ENCODE results near the gene ALOX15.
"Not testable (repeated sequence)": the region's sequence is repeated elsewhere in the genome, so short reads cannot be mapped to it uniquely, and the experiment has no call there.

Gene ALOX15

DNA sequence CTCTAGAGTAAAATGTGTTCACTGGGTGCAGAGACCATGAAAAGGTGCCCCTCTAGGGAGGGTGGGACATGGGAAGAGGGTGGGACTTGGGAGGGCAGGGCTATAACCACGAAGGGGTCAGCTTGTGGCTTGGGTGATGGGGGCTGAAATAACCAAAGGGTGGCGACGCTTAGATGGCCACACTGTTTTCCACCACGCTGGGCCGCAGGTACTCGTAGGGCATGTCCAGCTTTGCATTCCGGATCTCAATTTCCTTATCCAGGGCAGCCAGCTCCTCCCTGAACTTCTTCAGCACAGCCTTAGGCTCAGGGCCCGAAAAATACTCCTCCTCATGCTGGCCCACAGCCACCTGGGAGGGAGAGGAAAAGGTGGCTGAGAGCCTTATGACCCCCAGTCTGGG, 10.0 kb downstream of the ALOX15 start:
- Histone ChIP-seq H3K36me3 (replicated peaks in 1 of 2; ENCODE audit: control insufficient read depth in 2 of 2, insufficient read depth in 2 of 2, low read length in 2 of 2) (no peaks in the 10 kb centered on the region), H3K79me1 (ENCODE audit: low read depth, low read length) (no peaks in the 10 kb centered on the region), H3K27me3 (ENCODE audit: control insufficient read depth in 3 of 3, insufficient read depth in 3 of 3, low read depth in 1 of 3, low read length in 3 of 3) (peaks cover 0 to 25% (median 10%) of the 10 kb centered on the region in 3 experiments), H2AK5ac (ENCODE audit: low read depth, low read length) (no peak overlapping the region), H4K91ac (ENCODE audit: low read depth, low read length, poor library complexity) (no peak overlapping the region), H2BK120ac (ENCODE audit: low read depth, low read length) (no peak overlapping the region), H3K14ac (ENCODE audit: low read length) (no peak overlapping the region), H3K4me3 (ENCODE audit: low read length in 2 of 2) (no peak overlapping the region), H3K27ac (replicated peaks; ENCODE audit: low read length) (no peak overlapping the region), H3K18ac (ENCODE audit: low read length) (no peak overlapping the region), H3K4me1 (ENCODE audit: control insufficient read depth in 2 of 2, insufficient read depth in 1 of 2, low read depth in 1 of 2, low read length in 2 of 2) (peaks cover 0 to 4% of the 10 kb centered on the region in 2 donors), H2AFZ (ENCODE audit: low read length) (no peak overlapping the region), H3K4me2 (ENCODE audit: insufficient read depth, low read length, poor library complexity, severe bottlenecking) (no peak overlapping the region), H4K8ac (ENCODE audit: low read depth, low read length) (no peak overlapping the region), H2BK15ac (ENCODE audit: low read length) (peak overlapping the region; percentile 20), H3K9ac (ENCODE audit: low read depth, low read length, poor library complexity) (no peak overlapping the region), H3K4ac (ENCODE audit: low read length) (no peak overlapping the region), H2BK12ac (ENCODE audit: low read length) (no peak overlapping the region), H2BK5ac (ENCODE audit: low read length) (no peak overlapping the region), H3K9me3 (replicated peaks in 1 of 2; ENCODE audit: control insufficient read depth in 2 of 2, insufficient read depth in 1 of 2, low read depth in 1 of 2, low read length in 2 of 2) (no peaks in the 10 kb centered on the region), H3K23ac (ENCODE audit: low read depth, low read length, poor library complexity) (no peak overlapping the region)
- DNase-seq (ENCODE audit: low spot score) = no peak
- WGBS, 2 donors (ENCODE audit: extremely low coverage in 2 of 2, insufficient read length in 2 of 2, insufficient replicate concordance in 1 of 2) = no CpG with 5 or more reads among the region's 8 CpGs

- H3K9me3 ChIP-seq (replicated peaks in 1 of 2; ENCODE audit: control insufficient read depth in 2 of 2, insufficient read depth in 1 of 2, low read depth in 1 of 2, low read length in 2 of 2) = no peaks in the 10 kb centered on the region
Measured at GRCh38 chr17:4626734-4627256, 14.7 kb downstream of the ALOX15 start.

DNA sequence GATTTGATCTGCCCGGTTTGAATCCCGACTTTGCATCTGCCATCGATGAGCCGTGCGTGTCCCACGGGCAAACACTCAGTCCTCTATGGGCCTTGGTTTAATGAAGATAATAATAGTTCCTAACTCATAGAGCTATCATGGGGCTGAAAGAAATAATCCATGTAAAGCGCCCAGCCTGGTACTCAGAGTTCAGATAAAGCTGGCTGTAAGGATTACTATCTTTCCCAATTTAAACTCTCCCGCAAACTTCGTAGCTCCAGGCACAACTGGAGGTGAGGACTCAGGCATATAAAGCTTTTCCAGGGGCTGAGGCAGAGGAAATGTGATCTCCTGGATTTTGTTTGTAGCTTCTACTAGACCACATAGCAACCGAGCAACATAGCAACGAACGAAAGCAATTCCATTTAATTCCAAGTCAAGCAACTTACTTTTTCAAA, 16.3 kb downstream of the ALOX15 start:
- Histone ChIP-seq H3K23ac (ENCODE audit: low read depth, low read length, poor library complexity) (no peak overlapping the region), H3K9ac (ENCODE audit: low read depth, low read length, poor library complexity) (no peak overlapping the region), H2BK120ac (ENCODE audit: low read depth, low read length) (no peak overlapping the region), H2BK12ac (ENCODE audit: low read length) (no peak overlapping the region), H3K4me1 (ENCODE audit: control insufficient read depth in 2 of 2, insufficient read depth in 1 of 2, low read depth in 1 of 2, low read length in 2 of 2) (peaks cover 1 to 3% of the 10 kb centered on the region in 2 donors), H3K36me3 (replicated peaks in 1 of 2; ENCODE audit: control insufficient read depth in 2 of 2, insufficient read depth in 2 of 2, low read length in 2 of 2) (no peaks in the 10 kb centered on the region), H2AFZ (ENCODE audit: low read length) (no peak overlapping the region), H3K27ac (replicated peaks; ENCODE audit: low read length) (no peak overlapping the region), H4K91ac (ENCODE audit: low read depth, low read length, poor library complexity) (no peak overlapping the region), H3K4ac (ENCODE audit: low read length) (no peak overlapping the region), H3K9me3 (replicated peaks in 1 of 2; ENCODE audit: control insufficient read depth in 2 of 2, insufficient read depth in 1 of 2, low read depth in 1 of 2, low read length in 2 of 2) (peaks cover 0 to 3% of the 10 kb centered on the region in 2 donors), H3K27me3 (ENCODE audit: control insufficient read depth in 3 of 3, insufficient read depth in 3 of 3, low read depth in 1 of 3, low read length in 3 of 3) (peaks cover 0 to 19% (median 0%) of the 10 kb centered on the region in 3 experiments), H2BK15ac (ENCODE audit: low read length) (no peak overlapping the region), H2BK5ac (ENCODE audit: low read length) (no peak overlapping the region), H3K79me1 (ENCODE audit: low read depth, low read length) (no peaks in the 10 kb centered on the region), H3K14ac (ENCODE audit: low read length) (no peak overlapping the region), H4K8ac (ENCODE audit: low read depth, low read length) (no peak overlapping the region), H3K4me2 (ENCODE audit: insufficient read depth, low read length, poor library complexity, severe bottlenecking) (no peak overlapping the region), H2AK5ac (ENCODE audit: low read depth, low read length) (no peak overlapping the region), H3K18ac (ENCODE audit: low read length) (no peak overlapping the region), H3K4me3 (ENCODE audit: low read length in 2 of 2) (no peak overlapping the region)
- no peak for DNase-seq (ENCODE audit: low spot score)
- WGBS, 2 donors (ENCODE audit: extremely low coverage in 2 of 2, insufficient read length in 2 of 2, insufficient replicate concordance in 1 of 2) = no CpG with 5 or more reads among the region's 12 CpGs

More at GRCh38 chr17:4626734-4627256, 14.7 kb downstream of the ALOX15 start:
- Histone ChIP-seq H2BK15ac (ENCODE audit: low read length) (no peak overlapping the region), H3K36me3 (replicated peaks in 1 of 2; ENCODE audit: control insufficient read depth in 2 of 2, insufficient read depth in 2 of 2, low read length in 2 of 2) (no peaks in the 10 kb centered on the region), H3K27ac (replicated peaks; ENCODE audit: low read length) (no peak overlapping the region), H3K4me1 (ENCODE audit: control insufficient read depth in 2 of 2, insufficient read depth in 1 of 2, low read depth in 1 of 2, low read length in 2 of 2) (peaks cover 1 to 3% of the 10 kb centered on the region in 2 donors), H3K27me3 (ENCODE audit: control insufficient read depth in 3 of 3, insufficient read depth in 3 of 3, low read depth in 1 of 3, low read length in 3 of 3) (peaks cover 0 to 19% (median 0%) of the 10 kb centered on the region in 3 experiments), H2BK120ac (ENCODE audit: low read depth, low read length) (no peak overlapping the region), H3K18ac (ENCODE audit: low read length) (peak overlapping the region; percentile 63), H3K14ac (ENCODE audit: low read length) (no peak overlapping the region), H2AK5ac (ENCODE audit: low read depth, low read length) (no peak overlapping the region), H3K4me2 (ENCODE audit: insufficient read depth, low read length, poor library complexity, severe bottlenecking) (no peak overlapping the region), H2AFZ (ENCODE audit: low read length) (no peak overlapping the region), H2BK12ac (ENCODE audit: low read length) (no peak overlapping the region), H4K8ac (ENCODE audit: low read depth, low read length) (no peak overlapping the region), H2BK5ac (ENCODE audit: low read length) (no peak overlapping the region), H3K4me3 (ENCODE audit: low read length in 2 of 2) (no peak overlapping the region), H4K91ac (ENCODE audit: low read depth, low read length, poor library complexity) (no peak overlapping the region), H3K23ac (ENCODE audit: low read depth, low read length, poor library complexity) (no peak overlapping the region), H3K79me1 (ENCODE audit: low read depth, low read length) (no peaks in the 10 kb centered on the region), H3K4ac (ENCODE audit: low read length) (no peak overlapping the region), H3K9ac (ENCODE audit: low read depth, low read length, poor library complexity) (no peak overlapping the region)
- WGBS, 2 donors (ENCODE audit: extremely low coverage in 2 of 2, insufficient read length in 2 of 2, insufficient replicate concordance in 1 of 2) = 100% methylated on average over 1 of the region's 4 CpGs; no CpG with 5 or more reads in 1 of the 2 donors
- DNase-seq (ENCODE audit: low spot score) = no peak

GRCh38 chr17:4624451-4624911, 17.0 kb downstream of the ALOX15 start:
- not testable (repeated sequence) for DNase-seq (ENCODE audit: low spot score); H2BK15ac ChIP-seq (ENCODE audit: low read length); H4K8ac ChIP-seq (ENCODE audit: low read depth, low read length); H2AFZ ChIP-seq (ENCODE audit: low read length); H3K9me3 ChIP-seq (replicated peaks in 1 of 2; ENCODE audit: control insufficient read depth in 2 of 2, insufficient read depth in 1 of 2, low read depth in 1 of 2, low read length in 2 of 2); H2AK5ac ChIP-seq (ENCODE audit: low read depth, low read length); H3K9ac ChIP-seq (ENCODE audit: low read depth, low read length, poor library complexity); H3K14ac ChIP-seq (ENCODE audit: low read length); H3K18ac ChIP-seq (ENCODE audit: low read length); H3K27ac ChIP-seq (replicated peaks; ENCODE audit: low read length); H3K23ac ChIP-seq (ENCODE audit: low read depth, low read length, poor library complexity); H3K36me3 ChIP-seq (replicated peaks in 1 of 2; ENCODE audit: control insufficient read depth in 2 of 2, insufficient read depth in 2 of 2, low read length in 2 of 2); H4K91ac ChIP-seq (ENCODE audit: low read depth, low read length, poor library complexity); H3K4me2 ChIP-seq (ENCODE audit: insufficient read depth, low read length, poor library complexity, severe bottlenecking); H3K4me1 ChIP-seq (ENCODE audit: control insufficient read depth in 2 of 2, insufficient read depth in 1 of 2, low read depth in 1 of 2, low read length in 2 of 2); H3K4me3 ChIP-seq (ENCODE audit: low read length in 2 of 2); H2BK5ac ChIP-seq (ENCODE audit: low read length); H3K79me1 ChIP-seq (ENCODE audit: low read depth, low read length); H2BK120ac ChIP-seq (ENCODE audit: low read depth, low read length); H3K4ac ChIP-seq (ENCODE audit: low read length); H2BK12ac ChIP-seq (ENCODE audit: low read length)
- H3K27me3 ChIP-seq (ENCODE audit: control insufficient read depth in 3 of 3, insufficient read depth in 3 of 3, low read depth in 1 of 3, low read length in 3 of 3) = peaks cover 0 to 19% (median 0%) of the 10 kb centered on the region in 3 experiments
- WGBS, 2 donors (ENCODE audit: extremely low coverage in 2 of 2, insufficient read length in 2 of 2, insufficient replicate concordance in 1 of 2) = no CpG with 5 or more reads among the region's 3 CpGs
